Sigmoid colon (tissue), 4 donors: ENCODE measurements around the gene SEMA3G.

Experiments
- POLR2A ChIP-seq, 2 donors: fragments of 450-650 bp; IDR thresholded peaks; one replicate each; pipeline ENCODE4 v1.6.1; 2016; ENCODE audit warnings: antibody characterized with exemption in 2 of 2, mild to moderate bottlenecking in 2 of 2, moderate library complexity in 2 of 2
- POLR2AphosphoS5 ChIP-seq, 4 donors: sonication (generic); formaldehyde crosslinking; IDR thresholded peaks; one replicate each; pipeline ENCODE4 v1.6.1; 2017; ENCODE audit warnings: antibody characterized with exemption in 4 of 4
- TF ChIP-seq, protein P1 (sequence below), 4 experiments: fragments of 450-650 bp in 3 of 4; fragments of 200-600 bp in 1 of 4; IDR thresholded peaks; one replicate each; pipeline ENCODE4 v1.5.1; 2016 to 2019; ENCODE audit warnings: antibody characterized with exemption in 4 of 4, mild to moderate bottlenecking in 3 of 4, moderate library complexity in 2 of 4

DNA sequence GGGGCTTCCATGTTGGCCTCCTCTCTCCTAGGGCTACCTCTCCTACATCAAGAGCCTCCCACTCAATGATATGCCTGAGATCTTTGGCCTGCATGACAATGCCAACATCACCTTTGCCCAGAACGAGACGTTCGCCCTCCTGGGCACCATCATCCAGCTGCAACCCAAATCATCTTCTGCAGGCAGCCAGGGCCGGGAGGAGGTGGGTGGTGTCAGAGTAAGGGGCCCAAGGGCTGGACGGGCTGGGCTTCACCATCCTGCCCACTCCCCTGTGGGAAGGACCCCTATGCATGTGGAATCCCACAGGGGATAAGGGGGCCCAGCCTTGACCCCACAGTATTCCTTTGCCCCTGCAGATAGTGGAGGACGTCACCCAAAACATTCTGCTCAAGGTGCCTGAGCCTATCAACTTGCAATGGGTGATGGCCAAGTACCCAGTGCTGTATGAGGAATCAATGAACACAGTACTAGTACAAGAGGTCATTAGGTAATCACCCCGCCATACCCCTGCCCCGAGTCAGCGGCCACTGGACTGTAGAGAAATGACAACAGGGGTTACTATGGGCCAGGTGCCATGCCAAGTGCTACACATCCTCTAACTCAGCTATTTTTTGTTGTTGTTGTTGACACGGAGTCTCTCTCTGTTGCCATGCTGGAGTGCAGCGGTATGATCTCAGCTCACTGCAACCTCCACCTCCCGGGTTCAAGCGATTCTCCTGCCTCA is 47.1 kb downstream of the SEMA3G start:
- TF ChIP-seq, protein P1, sequence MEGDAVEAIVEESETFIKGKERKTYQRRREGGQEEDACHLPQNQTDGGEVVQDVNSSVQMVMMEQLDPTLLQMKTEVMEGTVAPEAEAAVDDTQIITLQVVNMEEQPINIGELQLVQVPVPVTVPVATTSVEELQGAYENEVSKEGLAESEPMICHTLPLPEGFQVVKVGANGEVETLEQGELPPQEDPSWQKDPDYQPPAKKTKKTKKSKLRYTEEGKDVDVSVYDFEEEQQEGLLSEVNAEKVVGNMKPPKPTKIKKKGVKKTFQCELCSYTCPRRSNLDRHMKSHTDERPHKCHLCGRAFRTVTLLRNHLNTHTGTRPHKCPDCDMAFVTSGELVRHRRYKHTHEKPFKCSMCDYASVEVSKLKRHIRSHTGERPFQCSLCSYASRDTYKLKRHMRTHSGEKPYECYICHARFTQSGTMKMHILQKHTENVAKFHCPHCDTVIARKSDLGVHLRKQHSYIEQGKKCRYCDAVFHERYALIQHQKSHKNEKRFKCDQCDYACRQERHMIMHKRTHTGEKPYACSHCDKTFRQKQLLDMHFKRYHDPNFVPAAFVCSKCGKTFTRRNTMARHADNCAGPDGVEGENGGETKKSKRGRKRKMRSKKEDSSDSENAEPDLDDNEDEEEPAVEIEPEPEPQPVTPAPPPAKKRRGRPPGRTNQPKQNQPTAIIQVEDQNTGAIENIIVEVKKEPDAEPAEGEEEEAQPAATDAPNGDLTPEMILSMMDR (IDR thresholded peaks at IDR 0.05): no peak
- TF ChIP-seq POLR2A (IDR thresholded peaks at IDR 0.05): no peak
- peak in 1 of 4 donors; percentile 10 for TF ChIP-seq POLR2AphosphoS5 (IDR thresholded peaks at IDR 0.05)
